ENCODE results near the gene HAGH.

Gene HAGH

DNA sequence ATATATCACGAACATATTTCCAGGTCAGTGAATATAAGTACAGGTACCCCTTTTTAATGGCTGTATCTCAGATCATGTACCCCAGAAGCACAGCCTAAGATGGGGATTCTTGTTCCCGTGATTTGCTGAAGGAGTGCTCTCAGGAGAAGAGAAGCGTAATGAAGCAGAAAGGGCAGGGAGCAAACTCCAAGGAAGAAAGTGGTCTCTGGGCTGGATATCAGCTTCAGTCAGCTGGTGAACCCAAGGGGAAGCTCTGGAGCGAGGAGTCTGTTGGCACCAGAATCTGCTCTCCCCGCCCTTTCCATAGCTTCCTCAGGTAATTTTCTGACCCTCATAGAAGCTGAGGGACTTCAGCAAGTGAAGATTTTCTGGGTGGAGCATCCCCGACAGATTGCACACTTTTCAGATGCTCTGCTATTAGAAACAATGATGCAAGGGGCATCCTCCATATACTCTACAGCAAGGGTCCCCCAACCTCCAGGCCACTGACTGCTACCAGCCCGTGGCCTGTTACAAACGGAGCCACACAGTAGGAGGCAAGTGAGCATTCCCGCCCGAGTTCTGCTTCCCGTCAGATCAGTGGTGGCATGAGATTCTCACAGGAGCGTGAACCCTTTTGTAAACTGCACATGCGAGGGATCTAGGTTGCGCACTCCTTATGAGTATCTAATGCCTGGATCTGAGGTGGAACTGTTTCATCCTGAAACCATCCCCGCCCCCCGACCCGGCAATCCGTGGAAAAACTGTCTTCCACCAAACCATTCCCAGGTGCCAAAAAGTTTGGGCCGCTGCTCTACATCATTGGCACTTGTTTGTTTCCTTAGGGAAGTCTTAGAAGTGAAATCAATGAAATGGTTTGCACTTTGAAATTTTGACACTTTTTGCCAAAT, 4.8 kb upstream of the HAGH start:
- no peak for DNase-seq

DNA sequence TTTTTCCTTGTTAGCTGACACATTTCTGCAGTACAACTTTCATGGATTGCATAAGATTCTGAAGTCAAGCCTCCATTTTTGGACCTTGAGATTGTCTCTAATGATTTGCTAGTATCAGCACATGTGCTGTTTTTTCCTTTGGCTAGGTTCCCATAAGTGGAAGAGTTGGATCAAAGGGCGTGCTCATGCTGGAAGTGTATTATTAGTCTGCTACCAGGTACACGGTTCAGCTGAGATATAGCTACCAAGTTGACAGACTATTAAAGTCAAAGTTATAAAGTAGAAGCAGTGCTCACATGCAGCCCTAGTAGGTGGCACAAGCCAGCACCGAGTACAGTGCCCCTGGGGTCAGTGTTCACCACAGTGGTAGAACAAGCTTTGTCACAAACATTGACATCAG, 3.6 kb upstream of the HAGH start:
- no peak for DNase-seq

DNA sequence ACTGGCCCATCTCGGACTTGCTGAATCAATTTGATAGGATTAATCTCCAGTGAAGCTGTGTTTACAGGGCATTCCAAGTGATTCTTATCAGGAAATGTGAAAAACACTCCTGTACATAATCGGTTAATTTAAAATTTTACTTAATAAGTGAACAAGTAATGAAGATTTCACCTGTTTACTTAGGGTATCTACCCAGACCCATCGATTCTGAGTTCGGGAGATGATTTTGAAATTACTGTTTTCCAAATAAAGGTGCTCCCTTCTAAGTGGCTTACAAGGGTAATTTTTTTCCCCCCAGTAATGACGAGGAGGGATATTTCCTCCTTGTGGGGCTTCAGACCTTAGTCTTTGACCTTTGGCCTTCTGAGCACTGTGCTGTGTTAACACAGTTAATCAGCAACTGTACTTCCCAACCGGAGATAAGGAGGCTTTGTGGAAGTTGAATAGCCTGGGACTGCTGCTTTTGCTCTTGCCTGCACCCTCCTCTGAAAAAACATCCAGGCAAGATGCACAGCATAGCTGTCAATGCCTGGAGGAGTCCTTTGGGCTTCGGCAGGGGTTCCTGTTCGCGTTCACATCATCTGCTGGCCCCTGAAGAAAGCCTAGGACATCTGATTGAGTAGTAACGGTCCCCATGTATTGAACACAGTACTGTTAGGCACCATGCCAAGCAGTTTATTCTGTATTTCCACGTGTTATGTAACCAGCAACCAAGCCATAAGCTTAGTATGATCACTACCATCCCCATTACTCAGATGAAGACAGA, 2.2 kb upstream of the HAGH start:
- DNase-seq = no peak

DNA sequence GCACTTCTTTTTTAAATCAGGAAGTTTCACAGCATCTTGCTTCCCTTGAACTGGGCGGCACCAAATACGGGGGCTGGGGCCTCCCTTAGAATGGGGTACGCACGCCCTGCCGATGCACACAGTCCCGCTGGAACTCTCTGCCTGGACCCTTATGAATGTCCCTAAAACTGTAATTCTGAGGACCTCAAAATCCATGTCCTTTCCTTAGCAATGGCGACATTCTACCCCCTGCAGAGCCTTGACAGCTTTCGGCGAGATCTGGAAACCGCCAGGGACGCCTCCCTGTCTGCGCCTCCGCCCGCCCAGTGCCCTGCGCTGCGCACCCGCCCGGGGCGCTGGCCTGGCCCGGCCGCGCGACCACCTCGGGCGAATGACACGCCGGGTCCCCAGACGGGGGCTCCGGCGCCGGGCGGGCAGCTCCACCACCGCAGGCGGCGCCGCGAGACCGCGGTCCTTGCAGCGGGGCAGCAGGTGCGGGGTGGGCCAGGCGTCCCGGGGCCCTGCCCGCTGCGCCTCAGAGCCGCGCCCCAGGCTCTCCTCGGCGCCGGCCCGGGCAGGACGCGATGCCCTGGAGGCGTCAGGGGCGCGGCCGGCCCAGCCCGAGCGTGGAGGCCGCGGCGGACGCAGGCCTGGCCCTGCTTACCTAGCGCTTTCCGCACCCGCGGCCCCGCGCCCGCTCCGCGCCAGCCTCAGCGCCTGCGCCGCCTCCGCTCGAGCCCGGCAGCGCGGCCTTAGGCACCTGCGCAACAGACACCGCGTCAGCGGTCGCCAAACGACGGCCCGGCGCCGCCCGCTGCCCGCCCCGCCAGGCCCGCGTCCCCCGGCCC, 548 bp downstream of the HAGH start:
- peak; percentile 67 for DNase-seq

DNA sequence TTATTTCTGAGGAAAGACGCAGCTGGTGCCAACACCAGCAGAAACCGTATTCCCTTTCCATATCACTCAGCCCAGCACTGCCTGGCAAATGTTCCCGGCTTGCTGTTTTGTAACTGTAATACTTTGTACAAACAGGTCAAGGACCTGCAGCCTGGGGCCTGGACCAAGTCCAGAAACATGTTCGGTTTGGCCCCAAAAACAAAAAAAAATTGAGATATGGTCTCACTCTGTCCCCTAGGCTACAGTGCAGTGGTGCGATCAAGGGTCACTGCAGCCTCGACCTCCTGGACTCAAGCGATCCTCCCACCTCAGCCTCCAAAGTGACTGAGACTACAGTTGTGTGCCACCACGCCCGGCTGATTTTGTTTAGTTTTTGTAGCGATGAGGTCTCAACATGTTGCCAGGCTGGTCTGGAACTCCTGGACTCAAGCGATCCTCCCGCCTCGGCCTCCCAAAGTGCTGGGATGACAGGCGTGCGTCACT, 1.2 kb downstream of the HAGH start:
- DNase-seq = no peak

DNA sequence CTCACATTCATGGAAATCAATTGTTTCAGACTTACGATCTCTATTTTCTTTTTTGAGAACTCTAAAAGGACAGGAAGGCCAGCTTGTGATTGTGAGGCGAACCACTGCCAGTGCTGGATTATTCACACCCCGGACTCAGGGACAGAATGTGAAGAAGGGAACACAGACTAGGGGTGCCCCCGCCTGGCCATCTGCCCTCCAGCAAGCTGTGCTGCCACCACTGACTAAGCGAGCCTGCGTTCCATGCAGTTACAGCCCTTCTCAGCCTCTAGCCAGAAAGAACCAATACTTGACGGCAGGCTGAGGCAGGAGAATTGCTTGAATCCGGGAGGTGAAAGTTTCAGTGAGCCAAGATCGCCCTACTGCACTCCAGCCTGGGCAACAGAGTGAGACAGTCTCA, 2.8 kb downstream of the HAGH start:
- DNase-seq = peak; percentile 6

DNA sequence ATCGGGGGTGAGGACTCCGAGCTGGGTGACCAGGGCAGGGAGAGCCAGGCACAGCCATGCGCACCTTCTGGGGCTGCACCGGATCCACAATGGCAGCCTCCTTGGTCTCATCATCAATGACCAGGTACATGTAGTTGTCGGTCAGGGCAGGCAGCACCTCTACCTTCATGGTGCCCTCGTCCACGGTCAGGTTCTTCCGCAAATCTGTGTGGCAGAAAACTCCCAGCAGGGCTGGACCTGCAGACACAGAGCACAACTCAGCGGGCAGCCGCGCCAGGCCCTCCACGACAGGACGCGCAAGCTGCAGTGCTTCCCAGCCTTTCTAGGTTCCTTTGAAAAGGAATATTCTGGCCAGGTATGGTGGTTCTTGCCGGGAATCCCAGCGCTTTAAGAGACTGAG, 3.8 kb downstream of the HAGH start:
- no peak for DNase-seq

DNA sequence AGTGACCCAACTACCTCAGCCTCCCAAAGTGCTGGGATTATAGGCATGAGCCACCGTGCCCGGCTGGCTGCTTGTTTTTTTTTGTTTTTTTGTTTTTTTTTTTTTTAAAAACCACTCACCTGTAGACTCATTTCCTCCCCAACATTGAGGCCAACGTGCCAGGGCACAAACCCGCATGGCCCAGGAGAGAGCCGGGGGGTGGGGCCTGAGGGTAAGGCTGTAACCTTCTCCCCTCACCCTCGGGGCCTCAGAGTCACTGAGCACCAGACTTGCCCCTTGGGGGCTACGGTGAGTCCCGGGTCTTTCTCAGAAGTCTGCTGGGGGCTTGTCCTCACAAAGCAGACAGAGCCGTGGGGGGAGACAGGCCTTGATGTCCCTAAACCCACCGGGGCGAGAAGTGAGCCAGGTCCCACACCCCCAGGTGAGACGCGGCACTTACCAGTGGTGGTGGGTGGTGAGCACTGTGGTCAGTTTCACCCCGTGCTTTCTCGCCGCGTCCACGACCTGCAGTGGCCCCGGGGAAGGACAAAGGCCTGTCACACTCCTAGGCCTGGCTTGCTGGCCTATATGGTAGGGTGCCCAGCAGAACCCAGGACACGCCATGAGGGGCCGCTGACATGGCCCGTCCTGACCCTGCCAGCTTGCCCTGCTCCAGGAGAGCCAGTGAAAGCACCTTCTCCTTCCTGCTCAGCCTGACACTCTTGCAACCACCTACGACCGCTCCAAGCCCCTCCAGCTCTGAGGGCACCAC, 4.6 kb downstream of the HAGH start:
- no peak for DNase-seq

DNA sequence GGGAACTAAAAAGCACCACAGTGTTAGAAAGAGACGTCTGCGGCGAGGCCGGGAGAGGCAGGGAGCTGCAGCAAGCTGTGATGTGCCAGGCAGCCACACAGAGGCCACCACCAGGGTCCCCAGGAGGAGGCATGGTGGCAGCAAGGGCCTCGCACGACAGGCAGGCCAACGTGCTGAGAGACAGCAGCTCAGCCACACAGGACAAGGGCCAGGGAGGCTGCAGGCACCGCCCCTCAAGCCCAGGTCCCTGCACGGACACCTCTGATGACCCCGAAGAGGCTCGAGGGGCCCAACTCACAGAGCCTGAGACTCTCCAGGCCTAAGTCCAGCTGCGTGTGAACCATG, 5.7 kb downstream of the HAGH start:
- DNase-seq = no peak

DNA sequence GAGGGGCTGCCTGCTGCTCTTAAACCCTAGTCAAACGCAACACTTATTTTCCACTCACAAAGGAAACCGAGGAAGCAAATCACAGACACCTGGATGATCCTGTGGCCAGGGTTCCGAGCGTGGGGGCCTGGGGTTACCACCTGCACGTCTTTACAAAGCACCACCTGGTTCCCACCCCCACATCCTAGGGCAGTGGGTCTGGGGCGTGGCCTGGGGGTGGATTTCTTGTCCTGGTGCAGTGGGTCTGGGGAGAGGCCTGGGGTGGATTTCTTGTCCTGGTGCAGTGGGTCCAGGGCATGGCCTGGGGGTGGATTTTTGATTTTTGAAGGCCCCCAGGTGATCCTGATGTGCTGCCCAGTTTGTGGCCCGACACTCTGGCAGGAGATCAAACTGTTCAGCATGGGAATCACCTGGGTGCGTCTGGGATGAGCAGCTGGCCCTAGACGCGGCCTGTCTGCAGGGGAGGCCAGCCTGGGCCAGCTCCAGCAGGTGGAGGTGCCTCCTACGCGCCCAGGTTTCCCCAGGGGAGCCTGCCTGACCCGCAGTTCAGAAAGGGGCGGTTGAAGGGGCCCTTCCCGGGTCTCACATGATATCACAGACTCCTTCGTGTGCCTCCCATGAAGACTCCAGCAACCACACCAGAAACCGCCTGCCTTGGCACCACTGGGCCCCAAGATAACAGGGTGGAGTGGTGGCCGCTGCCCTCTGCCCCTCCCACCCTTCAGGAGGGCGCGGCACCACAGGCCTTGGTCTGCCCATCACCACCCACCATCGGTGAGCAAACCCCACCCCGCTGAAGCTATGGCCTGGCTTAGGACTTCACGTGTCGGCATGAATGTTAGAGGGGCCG, 6.3 kb downstream of the HAGH start:
- DNase-seq = no peak

DNA sequence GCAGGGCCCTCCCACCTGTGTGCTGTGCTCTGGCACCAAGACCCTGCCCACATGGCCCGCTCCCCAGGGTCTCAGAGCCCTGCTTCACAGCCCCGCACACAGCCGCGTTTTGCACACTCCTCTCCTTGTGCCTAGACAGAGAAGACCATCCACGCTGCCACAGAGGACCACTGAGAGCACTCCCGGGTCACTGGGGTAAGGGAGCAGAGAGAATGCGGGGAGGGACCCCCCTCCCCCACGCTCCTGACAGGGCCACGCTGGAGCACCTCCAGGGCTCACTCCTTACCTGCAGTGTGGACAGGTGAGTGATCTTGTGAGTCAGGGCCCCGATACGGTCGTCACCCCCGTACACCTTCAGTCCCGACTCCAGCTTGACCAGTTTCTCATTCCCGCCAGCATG, 7.0 kb downstream of the HAGH start:
- DNase-seq = no peak

DNA sequence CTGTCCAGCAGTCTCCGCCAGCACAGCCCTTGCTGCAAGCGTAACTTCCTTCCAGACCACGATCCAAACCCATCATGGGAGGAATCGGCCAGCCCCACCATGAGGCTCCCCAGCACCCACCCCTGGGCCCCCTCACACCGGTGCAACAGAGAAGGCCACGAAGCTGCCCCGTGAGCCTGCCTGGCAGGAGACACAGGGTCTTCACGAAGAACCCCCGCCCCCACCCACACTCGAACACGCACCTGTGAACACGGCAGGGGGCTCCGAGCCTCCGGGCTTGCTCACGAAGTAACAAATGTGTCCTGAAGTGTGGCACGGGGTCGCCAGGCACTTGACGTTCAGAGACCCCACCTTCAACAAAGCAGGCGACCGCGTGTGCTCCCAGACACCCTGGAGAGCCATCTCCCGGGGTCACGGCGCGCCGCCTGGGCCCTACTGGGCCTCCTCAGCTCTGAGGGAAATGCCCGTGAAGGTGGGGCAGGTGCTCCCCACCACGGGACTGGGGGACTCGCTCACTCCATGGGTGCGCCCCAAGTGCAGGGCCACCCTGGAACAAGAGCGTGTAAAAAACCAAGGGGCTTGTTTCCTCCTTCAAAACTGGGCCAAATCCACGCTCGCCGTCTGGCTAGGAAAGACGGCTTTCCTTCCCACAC, 7.6 kb downstream of the HAGH start:
- no peak for DNase-seq

DNA sequence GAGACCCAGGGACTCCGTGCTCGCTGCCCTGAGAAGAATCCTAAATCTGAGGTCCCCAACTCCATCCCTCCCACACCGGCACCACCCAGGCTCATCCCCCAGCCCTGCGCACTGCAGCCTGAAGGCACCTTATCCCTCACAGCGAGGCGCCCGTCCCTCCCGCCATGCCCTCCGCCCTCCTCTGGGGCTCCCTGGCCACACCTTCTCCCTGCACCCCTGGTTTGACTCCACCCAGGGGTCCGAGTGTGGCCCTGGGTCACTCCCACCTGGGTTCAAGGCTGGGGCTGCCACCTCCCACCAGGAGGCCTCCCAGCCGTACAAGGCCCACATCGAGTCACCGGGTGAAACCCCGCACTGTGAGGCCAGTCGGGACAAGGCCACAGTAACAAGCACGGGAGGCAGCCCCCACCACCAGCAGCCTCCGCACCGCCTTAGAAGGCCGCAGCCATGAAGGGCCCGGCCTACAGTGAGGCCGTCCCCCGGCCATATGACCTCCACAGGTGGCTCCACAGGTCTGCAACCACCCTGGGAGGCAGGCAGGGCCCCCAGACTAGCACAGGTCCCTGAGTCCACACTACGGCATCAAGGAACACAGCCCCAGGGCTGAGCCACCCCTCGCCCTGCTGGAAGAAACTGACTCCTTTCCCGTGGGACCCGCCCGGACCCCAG, 8.3 kb downstream of the HAGH start:
- DNase-seq = no peak

DNA sequence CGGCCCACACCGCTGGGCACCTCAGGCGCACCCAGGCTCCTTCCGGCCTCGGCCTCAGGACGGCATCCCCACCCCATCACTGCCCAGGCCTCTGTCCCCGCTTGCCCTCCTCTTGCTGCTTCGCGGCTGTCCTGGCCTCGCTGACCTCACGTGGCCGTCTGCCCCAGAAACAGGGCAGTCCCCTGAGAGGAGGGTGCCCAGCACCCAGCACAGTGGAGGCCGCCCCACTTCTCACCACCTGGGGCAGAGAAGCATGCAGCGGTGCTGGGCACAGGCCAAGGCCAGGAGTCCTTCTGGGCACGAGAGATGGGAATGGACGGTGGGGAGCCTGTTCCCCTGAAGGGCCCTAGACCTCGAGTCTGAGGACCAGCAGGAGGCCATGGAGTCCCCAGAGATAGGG, 8.9 kb downstream of the HAGH start:
- no peak for DNase-seq

DNA sequence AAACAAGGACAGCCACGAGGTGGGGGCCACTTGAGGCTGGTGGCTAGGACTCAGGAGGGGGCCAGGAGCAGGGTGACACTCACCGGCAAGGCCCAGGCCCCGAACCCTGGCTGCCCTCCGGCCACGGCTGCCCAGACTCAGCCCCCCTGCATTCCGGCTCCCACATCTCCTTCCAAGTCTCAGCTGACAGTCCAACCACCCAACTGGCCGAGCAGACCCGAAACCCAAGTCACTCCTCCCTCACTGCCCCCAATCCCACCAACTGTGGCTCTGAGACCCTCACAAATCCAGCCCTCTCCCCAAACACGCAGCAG, 9.4 kb downstream of the HAGH start:
- no peak for DNase-seq

DNA sequence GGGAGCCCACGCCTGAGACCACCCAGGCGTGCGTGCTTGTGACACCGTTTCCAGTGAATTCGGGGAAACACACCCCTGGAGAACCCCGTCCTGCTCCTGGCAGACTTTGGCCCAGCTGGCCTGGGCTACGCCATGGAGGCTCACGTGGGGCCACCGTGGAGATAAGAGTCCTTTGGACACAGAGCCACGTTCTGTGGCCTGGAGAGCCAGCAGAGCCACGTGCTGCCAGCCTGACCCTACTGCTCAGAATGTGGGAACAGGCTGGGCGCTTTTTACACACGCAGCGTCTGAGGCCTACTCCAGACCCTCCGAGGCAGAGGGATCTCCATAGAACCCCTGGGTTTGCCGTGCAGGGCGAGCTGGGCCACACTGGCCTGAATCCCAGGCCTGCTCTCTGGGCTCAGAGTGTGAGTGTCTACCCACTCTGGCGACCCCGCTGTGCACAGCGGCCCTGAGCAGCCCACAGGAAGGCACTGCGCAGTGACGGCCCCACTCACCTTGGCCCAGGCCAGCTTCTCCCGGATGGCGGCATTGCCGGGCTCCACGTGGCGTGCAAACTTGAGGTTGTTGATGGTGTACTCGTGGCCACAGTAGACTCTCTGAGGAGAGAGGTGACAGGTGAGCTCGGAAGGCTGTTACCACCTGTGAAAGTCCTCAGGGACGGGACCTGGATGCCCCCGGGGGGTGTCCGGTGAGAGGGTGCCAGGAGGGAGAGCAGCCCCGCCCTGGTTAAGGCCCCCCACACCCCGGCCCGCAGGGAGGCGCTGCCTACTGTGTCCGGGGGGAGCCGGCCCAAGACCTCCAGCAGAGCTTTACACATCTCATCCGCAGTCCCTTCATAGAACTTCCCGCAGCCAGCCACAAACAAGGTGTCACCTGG, 10.0 kb downstream of the HAGH start:
- no peak for DNase-seq

DNA sequence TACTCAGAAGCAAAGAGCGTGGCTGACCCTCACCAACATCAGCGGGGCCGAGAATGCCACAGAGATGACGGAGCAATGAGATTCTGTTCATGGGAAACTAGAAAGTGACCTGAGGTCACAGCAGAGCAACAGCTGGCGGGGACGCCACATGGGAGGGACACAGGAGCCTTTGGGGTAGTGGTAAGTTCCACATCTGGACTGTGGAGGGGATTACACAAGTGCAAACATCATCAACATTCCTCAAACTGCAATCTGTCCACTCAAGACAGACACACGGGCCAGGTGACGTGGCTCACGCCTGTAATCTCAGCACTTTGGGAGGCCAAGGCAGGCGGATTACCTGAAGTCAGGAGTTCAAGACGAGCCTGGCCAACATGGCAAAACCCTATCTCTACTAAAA, 11.2 kb downstream of the HAGH start:
- DNase-seq = no peak

DNA sequence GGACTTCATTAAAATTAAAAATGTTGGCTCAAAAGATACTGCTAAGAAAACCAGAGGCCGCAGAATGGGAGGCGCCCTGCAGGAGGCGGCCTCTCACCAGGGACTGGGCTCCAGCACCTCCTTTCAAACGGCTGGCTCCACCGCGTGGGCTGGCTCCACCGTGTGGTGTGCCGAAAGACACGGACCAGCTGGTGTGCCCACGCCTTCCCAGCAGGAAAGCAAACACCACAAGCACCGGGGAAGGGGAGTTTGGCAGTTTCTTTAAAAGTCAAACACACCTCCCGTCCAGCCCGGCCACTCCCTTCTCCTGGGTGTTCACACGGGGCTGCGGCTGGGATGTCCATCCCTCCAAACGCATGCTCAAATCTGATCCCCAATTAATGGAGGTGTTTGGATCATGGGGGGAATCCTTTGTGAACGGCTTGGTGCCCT, 13.9 kb downstream of the HAGH start:
- peak; percentile 12 for DNase-seq

DNA sequence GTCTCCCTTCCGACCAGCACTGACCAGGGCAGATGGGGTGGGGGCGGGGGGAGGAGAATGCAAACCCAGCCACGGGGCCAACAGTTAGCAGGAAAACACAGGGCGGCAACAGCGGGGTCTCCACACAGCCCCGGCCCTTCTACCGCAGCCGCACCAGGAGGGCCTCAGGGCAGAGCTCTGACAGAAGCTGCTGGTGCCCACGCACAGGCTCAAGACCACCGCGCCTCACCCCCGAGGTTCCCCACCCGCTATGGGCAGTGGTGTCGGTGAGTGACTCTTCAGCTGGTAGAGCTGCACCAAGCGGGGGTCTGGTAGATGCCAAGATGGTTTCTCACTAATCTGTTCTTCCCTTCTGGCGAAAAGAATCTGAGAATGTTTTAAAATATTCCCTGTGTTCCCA, 16.1 kb downstream of the HAGH start:
- no peak for DNase-seq

DNA sequence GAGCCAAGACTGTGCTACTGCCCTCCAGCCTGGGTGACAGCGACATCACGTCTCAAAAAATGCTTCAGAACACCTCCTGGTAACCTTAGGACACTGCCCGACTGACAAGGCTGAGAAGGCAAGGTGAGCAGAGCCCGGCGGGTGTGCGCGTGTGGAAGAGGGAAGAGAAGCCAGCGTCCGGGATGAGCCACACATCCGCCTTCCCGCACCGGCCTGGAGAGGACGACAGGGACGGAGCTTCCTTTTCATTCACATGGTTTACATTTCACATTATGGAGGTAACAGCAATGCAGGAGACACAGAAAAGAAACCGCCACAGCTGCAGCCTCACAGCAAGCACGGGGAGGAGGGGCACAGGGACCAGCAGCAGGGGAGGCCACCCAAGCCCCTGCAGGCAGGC, 16.5 kb downstream of the HAGH start:
- no peak for DNase-seq

Data from GDM1 (cell line).